ENCODE results near the gene PACSIN2.

The PACSIN2 gene

GRCh38 chr22:42871146-42872050, 143.6 kb downstream of the PACSIN2 start:
- in situ Hi-C loops (cut with HindIII; ENCODE audit: low sequenced_read_pairs), result no loop called here

- in situ Hi-C loops (cut with HindIII; ENCODE audit: low sequenced_read_pairs), result no loop called here
These were observed 145.0 kb downstream of the PACSIN2 start for GRCh38 chr22:42869888-42870480.

DNA sequence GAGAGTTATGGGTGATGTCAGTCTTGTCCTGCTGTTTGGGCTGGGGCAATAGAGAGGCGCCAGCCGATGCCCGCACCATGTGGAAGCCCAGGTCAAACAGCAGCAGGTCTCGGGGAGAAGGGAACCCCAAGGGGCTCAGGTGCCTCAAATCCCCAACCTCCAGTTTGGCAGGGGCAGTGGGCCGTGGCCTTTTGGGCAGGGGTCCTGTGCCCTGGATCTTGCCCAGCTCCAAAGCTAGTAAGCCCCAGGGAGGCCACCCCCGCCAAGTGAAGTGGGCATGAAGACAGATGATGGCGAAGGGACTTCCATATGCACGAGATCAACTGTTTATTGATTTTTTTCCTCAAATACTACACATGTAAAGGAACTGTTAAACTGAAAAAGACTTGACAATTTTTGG, 145.5 kb downstream of the PACSIN2 start:
- in situ Hi-C loops (cut with HindIII; ENCODE audit: low sequenced_read_pairs), result no loop called here

GRCh38 chr22:42868751-42869251, 146.1 kb downstream of the PACSIN2 start:
- in situ Hi-C loops (cut with HindIII; ENCODE audit: low sequenced_read_pairs), result no loop called here

- in situ Hi-C loops (cut with HindIII; ENCODE audit: low sequenced_read_pairs), result no loop called here
These were observed 148.8 kb downstream of the PACSIN2 start for GRCh38 chr22:42866100-42866499.

DNA sequence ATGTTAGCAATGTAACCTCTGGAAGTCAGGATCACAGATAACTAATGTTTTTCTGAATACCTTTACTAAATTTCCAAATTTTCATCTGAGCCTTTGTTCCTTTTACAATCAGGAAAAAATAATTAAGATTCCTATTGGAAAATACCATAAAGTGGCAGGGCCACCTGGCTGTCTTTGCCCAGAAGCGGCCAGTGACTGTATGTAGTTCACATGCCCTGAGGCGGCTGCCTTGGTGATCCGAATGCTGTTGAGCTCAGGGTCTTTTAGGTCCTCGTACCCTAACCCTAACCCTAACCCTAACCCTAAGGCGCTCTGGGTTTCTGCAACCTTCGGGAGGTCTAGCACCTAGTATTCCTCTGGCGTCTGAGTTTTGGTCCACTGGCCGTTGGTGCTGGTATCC, 149.4 kb downstream of the PACSIN2 start:
- in situ Hi-C loops (cut with HindIII; ENCODE audit: low sequenced_read_pairs), result no loop called here

- in situ Hi-C loops (cut with HindIII; ENCODE audit: low sequenced_read_pairs), result no loop called here
These were observed 151.5 kb downstream of the PACSIN2 start for GRCh38 chr22:42863349-42863961.

DNA sequence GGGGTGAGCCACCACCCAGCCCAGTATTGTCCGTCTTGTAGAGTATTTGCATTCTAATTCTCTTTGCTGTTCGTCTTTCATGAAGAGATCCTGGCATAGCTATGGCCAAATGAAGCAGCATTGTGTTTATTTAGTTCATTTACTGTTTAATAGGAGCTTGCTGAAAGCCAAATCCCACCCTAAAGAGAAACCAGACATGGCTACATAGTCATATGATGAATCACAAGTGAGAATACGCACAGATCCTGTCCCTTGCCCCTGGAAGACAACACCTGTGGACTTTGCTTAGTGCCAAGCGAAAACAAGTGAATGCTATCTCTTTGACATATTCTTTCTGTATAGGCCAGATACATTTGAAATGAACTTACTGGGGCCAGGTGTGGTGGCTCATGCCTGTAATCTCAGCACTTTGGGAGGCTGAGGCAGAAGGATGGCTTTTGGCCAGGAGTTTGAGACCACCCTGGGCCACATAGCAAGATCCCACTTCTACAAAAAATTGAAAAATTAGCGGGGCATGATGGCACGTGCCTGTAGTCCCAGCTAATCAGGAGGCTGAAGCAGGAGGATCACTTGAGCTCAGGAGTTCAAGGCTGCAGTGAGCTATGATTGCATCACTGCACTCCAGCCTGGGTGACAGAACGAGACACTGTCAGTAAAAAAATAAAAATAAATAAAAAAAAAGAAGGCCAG, 152.8 kb downstream of the PACSIN2 start:
- in situ Hi-C loops (cut with HindIII; ENCODE audit: low sequenced_read_pairs), result no loop called here

GRCh38 chr22:42860968-42861367, 154.0 kb downstream of the PACSIN2 start:
- in situ Hi-C loops (cut with HindIII; ENCODE audit: low sequenced_read_pairs), result no loop called here

DNA sequence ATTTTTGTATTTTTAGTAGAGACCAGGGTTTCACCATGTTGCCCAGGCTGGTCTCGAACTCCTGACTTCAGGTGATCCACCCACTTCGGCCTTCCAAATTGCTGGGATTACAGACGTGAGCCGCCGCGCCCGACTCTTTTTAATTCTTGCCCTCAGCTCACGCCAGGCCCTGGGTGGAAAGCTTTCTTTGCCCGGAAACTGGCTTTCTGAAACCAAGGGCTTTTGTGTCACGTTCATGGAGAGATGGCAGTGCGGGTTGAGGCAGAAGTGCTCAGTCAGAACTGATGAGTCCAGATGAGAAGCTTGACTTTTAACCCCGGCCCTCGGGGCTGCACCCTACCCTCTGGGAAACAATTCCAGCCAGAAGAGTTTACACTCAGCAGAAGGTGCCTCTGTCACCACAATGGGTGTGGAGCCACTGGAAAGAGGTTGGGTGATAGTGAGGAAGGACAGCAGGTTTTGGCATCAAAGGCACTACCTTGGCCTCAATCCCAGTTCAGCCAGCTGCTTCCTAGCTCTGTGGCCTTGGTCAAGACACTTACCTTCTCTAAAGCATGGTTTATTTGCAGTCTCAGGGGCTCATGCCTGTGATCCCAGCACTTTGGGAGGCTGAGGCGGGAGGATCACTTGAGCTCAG, 157.0 kb downstream of the PACSIN2 start:
- in situ Hi-C loops (cut with HindIII; ENCODE audit: low sequenced_read_pairs), result no loop called here

GRCh38 chr22:42856865-42857704, 157.9 kb downstream of the PACSIN2 start, which contains the start of gene ARFGAP3:
Gene ARFGAP3, minus strand, starts transcription at chr22:42857273. Its CDS starts 91 bp downstream, at chr22:42857182.
- in situ Hi-C loops (cut with HindIII; ENCODE audit: low sequenced_read_pairs), result no loop called here

DNA sequence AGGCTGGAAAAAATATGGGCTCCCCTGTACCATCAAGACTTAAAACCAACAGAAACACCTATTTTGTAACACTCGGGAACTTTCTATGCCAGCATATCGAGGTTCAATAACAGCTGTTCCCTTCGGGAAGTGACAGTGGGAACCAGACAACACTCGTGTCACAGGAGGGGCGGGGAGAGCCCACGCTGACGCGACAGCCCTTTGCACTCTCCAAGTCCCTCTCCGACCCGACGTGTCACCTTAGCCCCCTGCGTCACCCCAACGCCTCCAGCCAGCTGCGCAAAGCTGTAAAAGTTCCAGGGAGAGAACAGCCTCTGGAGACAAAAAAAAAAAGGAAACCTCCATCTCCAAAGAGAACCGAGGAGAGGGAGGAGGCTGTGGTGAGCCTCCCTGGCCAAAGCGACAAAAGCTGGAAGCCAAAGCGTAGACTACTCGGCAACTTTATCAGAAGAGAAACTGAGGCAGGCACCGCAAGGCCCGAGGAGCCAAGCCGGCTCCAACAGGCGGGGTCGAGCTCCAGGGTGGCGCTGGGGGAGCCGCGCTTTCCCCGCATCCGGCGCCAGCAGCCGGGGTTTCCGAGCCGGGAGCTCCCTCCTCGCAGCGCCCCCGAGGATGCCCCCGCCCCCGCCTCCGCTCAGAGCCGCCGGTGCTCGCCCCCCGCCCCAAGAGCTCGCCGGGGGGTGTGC, 158.6 kb downstream of the PACSIN2 start:
- in situ Hi-C loops (cut with HindIII; ENCODE audit: low sequenced_read_pairs), result no loop called here

DNA sequence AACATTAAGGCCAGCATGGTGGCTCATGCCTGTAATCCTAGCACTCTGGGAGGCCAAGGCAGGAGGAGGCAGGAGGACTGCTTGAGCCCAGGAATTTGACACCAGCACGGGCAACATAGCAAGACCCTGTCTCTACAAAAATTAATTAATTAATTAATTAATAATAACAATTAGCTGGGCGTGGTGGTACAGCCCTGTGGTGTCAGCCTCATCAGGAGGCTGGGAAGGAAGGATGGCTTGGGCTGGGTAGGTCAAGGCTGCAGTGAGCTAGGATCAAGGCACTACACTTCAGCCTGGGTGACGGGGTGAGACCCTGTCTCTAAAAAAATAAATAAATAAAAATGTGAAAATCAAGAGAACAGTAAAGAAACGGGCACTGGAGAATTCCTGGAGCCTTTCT, 159.2 kb downstream of the PACSIN2 start:
- in situ Hi-C loops (cut with HindIII; ENCODE audit: low sequenced_read_pairs), result no loop called here

DNA sequence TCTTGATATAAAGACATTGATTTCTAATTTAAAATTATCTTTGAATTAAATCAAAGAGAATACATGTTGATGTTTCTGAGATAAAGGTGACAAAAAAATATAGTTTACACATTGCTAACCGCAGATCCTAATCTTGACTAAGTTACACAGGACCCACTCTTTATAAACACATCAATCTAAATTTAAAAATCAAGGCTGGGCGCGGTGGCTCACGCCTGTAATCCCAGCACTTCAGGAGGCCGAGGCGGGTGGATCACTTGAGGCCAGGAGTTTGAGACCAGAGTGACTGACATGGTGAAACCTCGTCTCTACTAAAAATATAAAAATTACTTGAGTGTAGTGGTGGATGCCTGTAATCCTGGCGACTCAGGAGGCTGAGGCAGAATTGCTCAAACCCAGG, 159.7 kb downstream of the PACSIN2 start:
- in situ Hi-C loops (cut with HindIII; ENCODE audit: low sequenced_read_pairs), result no loop called here

DNA sequence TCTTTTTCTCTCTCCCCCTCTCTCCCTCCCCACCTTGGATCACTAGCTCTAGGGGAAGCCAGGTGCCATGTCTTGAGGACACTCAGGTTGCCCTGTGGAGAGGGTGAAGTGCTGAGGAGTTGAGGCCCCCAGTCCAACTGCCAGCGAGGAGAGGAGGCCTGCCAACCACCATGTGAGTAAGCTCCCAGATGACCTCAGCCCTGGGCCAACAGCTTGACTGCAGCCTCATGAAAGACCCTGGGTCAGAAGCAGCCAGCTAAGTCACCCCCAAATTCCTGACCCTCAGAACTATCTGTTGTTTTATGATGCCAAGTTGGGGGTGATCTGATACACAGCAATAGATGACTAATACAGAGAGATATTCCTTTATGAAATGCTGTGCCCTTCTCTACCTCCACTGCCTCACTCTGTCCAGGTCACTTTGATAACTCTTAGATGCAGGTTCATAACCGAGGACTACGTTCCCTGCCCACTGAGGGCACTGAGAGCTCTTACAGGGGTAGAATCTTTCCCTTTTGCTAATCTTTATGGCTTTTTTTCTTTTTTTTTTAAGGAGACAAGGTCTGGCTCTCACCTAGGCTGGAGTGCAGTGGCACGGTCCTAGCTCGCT, 165.9 kb downstream of the PACSIN2 start:
- in situ Hi-C loops (cut with HindIII; ENCODE audit: low sequenced_read_pairs), result no loop called here

DNA sequence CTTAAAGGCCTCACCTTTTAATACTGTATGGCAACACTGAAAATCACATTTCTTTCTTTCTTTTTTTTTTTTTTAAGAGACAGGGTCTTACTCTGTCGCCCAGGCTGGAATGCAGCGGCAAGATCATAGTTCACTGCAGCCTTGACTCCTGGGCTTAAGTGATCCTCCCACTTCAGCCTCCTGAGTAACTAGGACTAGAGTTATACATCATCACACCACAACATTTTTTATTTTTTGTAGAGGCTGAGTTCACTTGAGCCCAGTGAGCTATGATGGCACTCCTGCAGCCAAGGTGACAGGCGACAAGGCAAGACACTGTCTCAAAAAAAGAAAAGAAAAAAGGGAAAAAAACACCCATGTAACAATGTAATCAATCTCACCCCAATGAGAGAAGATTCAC, 167.8 kb downstream of the PACSIN2 start:
- in situ Hi-C loops (cut with HindIII; ENCODE audit: low sequenced_read_pairs), result no loop called here

DNA sequence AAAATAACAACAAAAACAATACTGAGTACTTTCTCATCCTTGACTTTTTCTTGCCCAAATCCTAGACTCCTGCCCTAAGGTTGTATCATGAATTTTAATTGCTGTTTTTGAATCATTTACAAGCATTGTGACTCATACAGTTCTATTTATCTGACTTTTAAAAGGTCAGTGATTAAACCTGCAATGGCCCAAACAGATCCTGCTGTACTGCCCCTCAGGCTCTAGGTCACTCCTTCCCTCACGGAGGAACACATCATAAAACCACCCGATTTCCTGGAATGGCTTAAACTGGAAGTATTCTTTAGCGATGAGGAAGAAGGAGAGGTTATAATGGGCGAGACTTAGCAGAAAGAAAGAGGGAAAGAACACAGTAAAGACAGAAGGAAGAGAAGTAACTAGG, 170.2 kb downstream of the PACSIN2 start:
- in situ Hi-C loops (cut with HindIII; ENCODE audit: low sequenced_read_pairs), result no loop called here

- in situ Hi-C loops (cut with HindIII; ENCODE audit: low sequenced_read_pairs), result no loop called here
These were observed 172.1 kb downstream of the PACSIN2 start for GRCh38 chr22:42842658-42843370.

Measured in endothelial cell of hepatic sinusoid (primary cell).